K562 (cell line): Measurements from ENCODE around the gene CLCF1. TPM values are rescaled to one million over a fixed set of nuclear protein-coding genes. Genes with fewer than 3 reads are reported as not detected.

Source experiments
- BCOR ChIP-seq: fragments of 450-650 bp; IDR thresholded peaks from 2 replicates; pipeline ENCODE4 v1.6.1; 2016
- MECOM ChIP-seq: fragments of 250-450 bp; sonication (Bioruptor Pico); IDR thresholded peaks from 2 replicates; pipeline ENCODE4 v1.8.0; 2022; ENCODE audit warnings: inconsistent platforms
- POLR2AphosphoS5 ChIP-seq: IDR thresholded peaks from 2 replicates; pipeline ENCODE4 v1.6.1; 2011; ENCODE audit warnings: mild to moderate bottlenecking, low read depth, low read length, moderate library complexity; ENCODE audit not compliant: control insufficient read depth, insufficient read depth
- XRCC4 ChIP-seq: IDR thresholded peaks from one replicate; pipeline ENCODE4 v1.6.1; 2011; ENCODE audit not compliant: insufficient read depth, insufficient read length; ENCODE audit errors: extremely low read depth
- ZNF589 ChIP-seq: fragments of 200-800 bp; sonication (Bioruptor generic); IDR thresholded peaks from 2 replicates; pipeline ENCODE4 v1.6.1; 2016; ENCODE audit warnings: low read depth, missing genetic modification characterization, missing compliant biosample characterization
- polyA plus RNA-seq, 8 experiments: library from polyadenylated mRNA; depleted of rRNA in 4 of 8; stranded (reverse) in 5 of 8; unstranded in 3 of 8; fragments of >200 nt; fragmentation: Nextera tagmentation in 2 of 8; fragmentation: Illumina TruSeq in 1 of 8; extraction: Ambion mirVana in 2 of 8; extraction: Trizol in 1 of 8; gene quantifications; 2 replicates each; pipeline versions ENCODE4 v1.2.1 to v1.2.3, GENCODE V29; 2011 to 2014; ENCODE audit warnings: inconsistent platforms in 1 of 8, missing spikeins in 1 of 8
- total RNA-seq, 7 experiments: library from RNA; depleted of rRNA in 6 of 7; stranded (reverse); fragments of >200 nt in 6 of 7; fragmentation: Illumina TruSeq in 2 of 7; extraction: Trizol in 2 of 7; gene quantifications; 2 replicates each; pipeline versions ENCODE4 v1.2.1 to v1.2.3, GENCODE V29; 2011 to 2021; ENCODE audit warnings: low replicate concordance in 1 of 7
- TF ChIP-seq, protein P1 (sequence below): fragments of 200-800 bp; sonication (Bioruptor generic); IDR thresholded peaks from 2 replicates; pipeline ENCODE4 v1.6.1; 2017; ENCODE audit warnings: missing genetic modification characterization, missing compliant biosample characterization
- TF ChIP-seq, protein P2 (sequence below): fragments of 450-650 bp; IDR thresholded peaks from 2 replicates; pipeline ENCODE4 v1.6.1; 2016; ENCODE audit warnings: mild to moderate bottlenecking, moderate library complexity
- TF ChIP-seq, protein P3 (sequence below): fragments of 200-800 bp; sonication (Bioruptor generic); IDR thresholded peaks from 2 replicates; pipeline ENCODE4 v1.6.1; 2016; ENCODE audit warnings: missing genetic modification characterization, missing compliant biosample characterization

CLCF1 gene
- total and polyA plus RNA-seq, 9 of the 15 experiments (the other 6 are each of a cell fraction or from before 2014, with no cell fraction given), result 0.49 to 5.8 (median 3.0) TPM

DNA sequence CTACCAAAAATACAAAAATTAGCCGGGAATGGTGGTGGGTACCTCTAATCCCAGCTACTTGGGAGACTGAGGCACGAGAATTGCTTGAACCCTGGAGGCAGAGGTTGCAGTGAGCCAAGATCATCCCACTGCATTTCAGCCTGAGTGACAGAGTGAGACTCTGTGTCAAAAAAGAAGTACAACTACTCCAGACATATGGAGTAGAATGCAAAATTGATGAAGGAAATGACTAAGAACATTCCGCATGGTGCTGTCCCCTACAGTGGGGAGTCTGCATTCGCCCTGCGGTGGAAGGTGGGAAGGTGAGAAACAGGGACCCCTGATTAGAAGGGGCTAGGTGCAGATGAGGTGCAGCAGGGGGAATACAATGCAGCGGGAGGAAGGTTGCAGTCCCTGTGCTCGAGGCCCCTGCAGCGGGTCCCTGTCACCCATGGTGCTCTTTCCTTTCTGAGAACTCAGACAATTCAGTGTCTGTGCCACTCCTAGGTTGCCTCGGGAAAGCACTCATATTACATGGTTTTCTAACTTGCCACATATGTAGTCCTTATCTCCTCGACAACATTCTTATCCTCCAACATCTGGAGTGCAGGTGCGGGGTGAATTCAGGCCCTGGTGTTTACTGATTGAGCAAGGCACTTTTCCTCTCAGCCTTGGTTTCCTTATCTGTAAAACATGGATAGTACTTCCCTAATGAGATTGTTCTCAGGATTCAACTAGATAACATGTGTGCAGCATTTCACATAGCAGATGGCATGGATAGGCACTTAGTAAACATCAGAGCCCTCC is 25.2 kb downstream of the CLCF1 start (continued):
- TF ChIP-seq, protein P1, sequence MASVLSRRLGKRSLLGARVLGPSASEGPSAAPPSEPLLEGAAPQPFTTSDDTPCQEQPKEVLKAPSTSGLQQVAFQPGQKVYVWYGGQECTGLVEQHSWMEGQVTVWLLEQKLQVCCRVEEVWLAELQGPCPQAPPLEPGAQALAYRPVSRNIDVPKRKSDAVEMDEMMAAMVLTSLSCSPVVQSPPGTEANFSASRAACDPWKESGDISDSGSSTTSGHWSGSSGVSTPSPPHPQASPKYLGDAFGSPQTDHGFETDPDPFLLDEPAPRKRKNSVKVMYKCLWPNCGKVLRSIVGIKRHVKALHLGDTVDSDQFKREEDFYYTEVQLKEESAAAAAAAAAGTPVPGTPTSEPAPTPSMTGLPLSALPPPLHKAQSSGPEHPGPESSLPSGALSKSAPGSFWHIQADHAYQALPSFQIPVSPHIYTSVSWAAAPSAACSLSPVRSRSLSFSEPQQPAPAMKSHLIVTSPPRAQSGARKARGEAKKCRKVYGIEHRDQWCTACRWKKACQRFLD (CRISPR knock-in tag), result peak; percentile 82; the same call in 1 of the 2 replicates
- TF ChIP-seq XRCC4 (no peak), MECOM (CRISPR knock-in tag) (0 out of 2 replicates have a peak, but pooled peaks have one; percentile 42), ZNF589 (peak; percentile 95), BCOR (peak; percentile 43; the same call in 1 of the 2 replicates), POLR2AphosphoS5 (peak; percentile 96)
- TF ChIP-seq, protein P2, sequence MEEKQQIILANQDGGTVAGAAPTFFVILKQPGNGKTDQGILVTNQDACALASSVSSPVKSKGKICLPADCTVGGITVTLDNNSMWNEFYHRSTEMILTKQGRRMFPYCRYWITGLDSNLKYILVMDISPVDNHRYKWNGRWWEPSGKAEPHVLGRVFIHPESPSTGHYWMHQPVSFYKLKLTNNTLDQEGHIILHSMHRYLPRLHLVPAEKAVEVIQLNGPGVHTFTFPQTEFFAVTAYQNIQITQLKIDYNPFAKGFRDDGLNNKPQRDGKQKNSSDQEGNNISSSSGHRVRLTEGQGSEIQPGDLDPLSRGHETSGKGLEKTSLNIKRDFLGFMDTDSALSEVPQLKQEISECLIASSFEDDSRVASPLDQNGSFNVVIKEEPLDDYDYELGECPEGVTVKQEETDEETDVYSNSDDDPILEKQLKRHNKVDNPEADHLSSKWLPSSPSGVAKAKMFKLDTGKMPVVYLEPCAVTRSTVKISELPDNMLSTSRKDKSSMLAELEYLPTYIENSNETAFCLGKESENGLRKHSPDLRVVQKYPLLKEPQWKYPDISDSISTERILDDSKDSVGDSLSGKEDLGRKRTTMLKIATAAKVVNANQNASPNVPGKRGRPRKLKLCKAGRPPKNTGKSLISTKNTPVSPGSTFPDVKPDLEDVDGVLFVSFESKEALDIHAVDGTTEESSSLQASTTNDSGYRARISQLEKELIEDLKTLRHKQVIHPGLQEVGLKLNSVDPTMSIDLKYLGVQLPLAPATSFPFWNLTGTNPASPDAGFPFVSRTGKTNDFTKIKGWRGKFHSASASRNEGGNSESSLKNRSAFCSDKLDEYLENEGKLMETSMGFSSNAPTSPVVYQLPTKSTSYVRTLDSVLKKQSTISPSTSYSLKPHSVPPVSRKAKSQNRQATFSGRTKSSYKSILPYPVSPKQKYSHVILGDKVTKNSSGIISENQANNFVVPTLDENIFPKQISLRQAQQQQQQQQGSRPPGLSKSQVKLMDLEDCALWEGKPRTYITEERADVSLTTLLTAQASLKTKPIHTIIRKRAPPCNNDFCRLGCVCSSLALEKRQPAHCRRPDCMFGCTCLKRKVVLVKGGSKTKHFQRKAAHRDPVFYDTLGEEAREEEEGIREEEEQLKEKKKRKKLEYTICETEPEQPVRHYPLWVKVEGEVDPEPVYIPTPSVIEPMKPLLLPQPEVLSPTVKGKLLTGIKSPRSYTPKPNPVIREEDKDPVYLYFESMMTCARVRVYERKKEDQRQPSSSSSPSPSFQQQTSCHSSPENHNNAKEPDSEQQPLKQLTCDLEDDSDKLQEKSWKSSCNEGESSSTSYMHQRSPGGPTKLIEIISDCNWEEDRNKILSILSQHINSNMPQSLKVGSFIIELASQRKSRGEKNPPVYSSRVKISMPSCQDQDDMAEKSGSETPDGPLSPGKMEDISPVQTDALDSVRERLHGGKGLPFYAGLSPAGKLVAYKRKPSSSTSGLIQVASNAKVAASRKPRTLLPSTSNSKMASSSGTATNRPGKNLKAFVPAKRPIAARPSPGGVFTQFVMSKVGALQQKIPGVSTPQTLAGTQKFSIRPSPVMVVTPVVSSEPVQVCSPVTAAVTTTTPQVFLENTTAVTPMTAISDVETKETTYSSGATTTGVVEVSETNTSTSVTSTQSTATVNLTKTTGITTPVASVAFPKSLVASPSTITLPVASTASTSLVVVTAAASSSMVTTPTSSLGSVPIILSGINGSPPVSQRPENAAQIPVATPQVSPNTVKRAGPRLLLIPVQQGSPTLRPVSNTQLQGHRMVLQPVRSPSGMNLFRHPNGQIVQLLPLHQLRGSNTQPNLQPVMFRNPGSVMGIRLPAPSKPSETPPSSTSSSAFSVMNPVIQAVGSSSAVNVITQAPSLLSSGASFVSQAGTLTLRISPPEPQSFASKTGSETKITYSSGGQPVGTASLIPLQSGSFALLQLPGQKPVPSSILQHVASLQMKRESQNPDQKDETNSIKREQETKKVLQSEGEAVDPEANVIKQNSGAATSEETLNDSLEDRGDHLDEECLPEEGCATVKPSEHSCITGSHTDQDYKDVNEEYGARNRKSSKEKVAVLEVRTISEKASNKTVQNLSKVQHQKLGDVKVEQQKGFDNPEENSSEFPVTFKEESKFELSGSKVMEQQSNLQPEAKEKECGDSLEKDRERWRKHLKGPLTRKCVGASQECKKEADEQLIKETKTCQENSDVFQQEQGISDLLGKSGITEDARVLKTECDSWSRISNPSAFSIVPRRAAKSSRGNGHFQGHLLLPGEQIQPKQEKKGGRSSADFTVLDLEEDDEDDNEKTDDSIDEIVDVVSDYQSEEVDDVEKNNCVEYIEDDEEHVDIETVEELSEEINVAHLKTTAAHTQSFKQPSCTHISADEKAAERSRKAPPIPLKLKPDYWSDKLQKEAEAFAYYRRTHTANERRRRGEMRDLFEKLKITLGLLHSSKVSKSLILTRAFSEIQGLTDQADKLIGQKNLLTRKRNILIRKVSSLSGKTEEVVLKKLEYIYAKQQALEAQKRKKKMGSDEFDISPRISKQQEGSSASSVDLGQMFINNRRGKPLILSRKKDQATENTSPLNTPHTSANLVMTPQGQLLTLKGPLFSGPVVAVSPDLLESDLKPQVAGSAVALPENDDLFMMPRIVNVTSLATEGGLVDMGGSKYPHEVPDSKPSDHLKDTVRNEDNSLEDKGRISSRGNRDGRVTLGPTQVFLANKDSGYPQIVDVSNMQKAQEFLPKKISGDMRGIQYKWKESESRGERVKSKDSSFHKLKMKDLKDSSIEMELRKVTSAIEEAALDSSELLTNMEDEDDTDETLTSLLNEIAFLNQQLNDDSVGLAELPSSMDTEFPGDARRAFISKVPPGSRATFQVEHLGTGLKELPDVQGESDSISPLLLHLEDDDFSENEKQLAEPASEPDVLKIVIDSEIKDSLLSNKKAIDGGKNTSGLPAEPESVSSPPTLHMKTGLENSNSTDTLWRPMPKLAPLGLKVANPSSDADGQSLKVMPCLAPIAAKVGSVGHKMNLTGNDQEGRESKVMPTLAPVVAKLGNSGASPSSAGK, result no peak
- TF ChIP-seq, protein P3, sequence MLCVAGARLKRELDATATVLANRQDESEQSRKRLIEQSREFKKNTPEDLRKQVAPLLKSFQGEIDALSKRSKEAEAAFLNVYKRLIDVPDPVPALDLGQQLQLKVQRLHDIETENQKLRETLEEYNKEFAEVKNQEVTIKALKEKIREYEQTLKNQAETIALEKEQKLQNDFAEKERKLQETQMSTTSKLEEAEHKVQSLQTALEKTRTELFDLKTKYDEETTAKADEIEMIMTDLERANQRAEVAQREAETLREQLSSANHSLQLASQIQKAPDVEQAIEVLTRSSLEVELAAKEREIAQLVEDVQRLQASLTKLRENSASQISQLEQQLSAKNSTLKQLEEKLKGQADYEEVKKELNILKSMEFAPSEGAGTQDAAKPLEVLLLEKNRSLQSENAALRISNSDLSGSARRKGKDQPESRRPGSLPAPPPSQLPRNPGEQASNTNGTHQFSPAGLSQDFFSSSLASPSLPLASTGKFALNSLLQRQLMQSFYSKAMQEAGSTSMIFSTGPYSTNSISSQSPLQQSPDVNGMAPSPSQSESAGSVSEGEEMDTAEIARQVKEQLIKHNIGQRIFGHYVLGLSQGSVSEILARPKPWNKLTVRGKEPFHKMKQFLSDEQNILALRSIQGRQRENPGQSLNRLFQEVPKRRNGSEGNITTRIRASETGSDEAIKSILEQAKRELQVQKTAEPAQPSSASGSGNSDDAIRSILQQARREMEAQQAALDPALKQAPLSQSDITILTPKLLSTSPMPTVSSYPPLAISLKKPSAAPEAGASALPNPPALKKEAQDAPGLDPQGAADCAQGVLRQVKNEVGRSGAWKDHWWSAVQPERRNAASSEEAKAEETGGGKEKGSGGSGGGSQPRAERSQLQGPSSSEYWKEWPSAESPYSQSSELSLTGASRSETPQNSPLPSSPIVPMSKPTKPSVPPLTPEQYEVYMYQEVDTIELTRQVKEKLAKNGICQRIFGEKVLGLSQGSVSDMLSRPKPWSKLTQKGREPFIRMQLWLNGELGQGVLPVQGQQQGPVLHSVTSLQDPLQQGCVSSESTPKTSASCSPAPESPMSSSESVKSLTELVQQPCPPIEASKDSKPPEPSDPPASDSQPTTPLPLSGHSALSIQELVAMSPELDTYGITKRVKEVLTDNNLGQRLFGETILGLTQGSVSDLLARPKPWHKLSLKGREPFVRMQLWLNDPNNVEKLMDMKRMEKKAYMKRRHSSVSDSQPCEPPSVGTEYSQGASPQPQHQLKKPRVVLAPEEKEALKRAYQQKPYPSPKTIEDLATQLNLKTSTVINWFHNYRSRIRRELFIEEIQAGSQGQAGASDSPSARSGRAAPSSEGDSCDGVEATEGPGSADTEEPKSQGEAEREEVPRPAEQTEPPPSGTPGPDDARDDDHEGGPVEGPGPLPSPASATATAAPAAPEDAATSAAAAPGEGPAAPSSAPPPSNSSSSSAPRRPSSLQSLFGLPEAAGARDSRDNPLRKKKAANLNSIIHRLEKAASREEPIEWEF (CRISPR knock-in tag), result no peak
